DND-41 (cell line): ENCODE measurements around the gene MAD2L1BP.

ENCODE experiments used
- ATAC-seq: fragments of 200-7000 bp; cut with Tn5 transposase; 3 replicates; pipeline ENCODE4 v1.9.1; 2021; ENCODE audit warnings: low read depth; ENCODE audit not compliant: insufficient read depth
- DNase-seq: peaks from one replicate; pipeline ENCODE4 v3.0.0-alpha.2; 2020
- H2AFZ ChIP-seq: 2 replicates; pipeline ENCODE4 v1.6.0; 2012; ENCODE audit warnings: low read depth, low read length
- H3K27ac ChIP-seq: 2 replicates; pipeline ENCODE4 v1.5.1; 2012; ENCODE audit warnings: low read length, inconsistent platforms
- H3K27me3 ChIP-seq: fragments of 200-600 bp; sonication (generic); 2 replicates; pipeline ENCODE4 v1.6.0; 2012; ENCODE audit warnings: low read length, mild to moderate bottlenecking, inconsistent platforms; ENCODE audit not compliant: insufficient read depth, poor library complexity
- H3K36me3 ChIP-seq: 2 replicates; pipeline ENCODE4 v1.5.1; 2012; ENCODE audit warnings: low read length, inconsistent platforms; ENCODE audit not compliant: insufficient read depth
- H3K4me1 ChIP-seq: 2 replicates; pipeline ENCODE4 v1.5.1; 2012; ENCODE audit warnings: mild to moderate bottlenecking, low read length; ENCODE audit not compliant: insufficient read depth
- H3K4me2 ChIP-seq: 2 replicates; pipeline ENCODE4 v1.6.0; 2012; ENCODE audit warnings: mild to moderate bottlenecking, moderate library complexity, low read length, inconsistent platforms; ENCODE audit not compliant: insufficient read depth
- H3K4me3 ChIP-seq, 2 experiments: fragments of 200-600 bp in 1 of 2; shearing (Covaris generic) in 1 of 2; 2 replicates each; pipeline ENCODE4 v1.5.1; 2012 to 2016; ENCODE audit warnings: inconsistent platforms in 2 of 2, low read length in 2 of 2, mild to moderate bottlenecking in 2 of 2, low read depth in 1 of 2, moderate library complexity in 1 of 2
- H3K79me2 ChIP-seq: 2 replicates; pipeline ENCODE4 v1.6.0; 2012; ENCODE audit warnings: low read length, inconsistent platforms; ENCODE audit not compliant: insufficient read depth
- H3K9ac ChIP-seq: 2 replicates; pipeline ENCODE4 v1.6.0; 2012; ENCODE audit warnings: low read depth, mild to moderate bottlenecking, inconsistent platforms, low read length, moderate library complexity
- H3K9me3 ChIP-seq: 2 replicates; pipeline ENCODE4 v1.5.1; 2012; ENCODE audit warnings: low read length, moderate library complexity, mild to moderate bottlenecking, inconsistent platforms; ENCODE audit not compliant: insufficient read depth, severe bottlenecking
- H4K20me1 ChIP-seq: 2 replicates; pipeline ENCODE4 v1.6.0; 2012; ENCODE audit warnings: low read length; ENCODE audit not compliant: insufficient read depth
- EZH2 ChIP-seq: IDR thresholded peaks from 3 replicates; pipeline ENCODE4 v1.6.1; 2012; ENCODE audit warnings: borderline replicate concordance, low read depth, mild to moderate bottlenecking, moderate library complexity, low read length, inconsistent platforms; ENCODE audit not compliant: severe bottlenecking
- TF ChIP-seq, protein P1 (sequence below): IDR thresholded peaks from 2 replicates; pipeline ENCODE4 v1.5.1; 2012; ENCODE audit warnings: borderline replicate concordance, low read length, moderate library complexity, mild to moderate bottlenecking; ENCODE audit not compliant: poor library complexity, severe bottlenecking; ENCODE audit errors: extremely low read depth

The MAD2L1BP gene

DNA sequence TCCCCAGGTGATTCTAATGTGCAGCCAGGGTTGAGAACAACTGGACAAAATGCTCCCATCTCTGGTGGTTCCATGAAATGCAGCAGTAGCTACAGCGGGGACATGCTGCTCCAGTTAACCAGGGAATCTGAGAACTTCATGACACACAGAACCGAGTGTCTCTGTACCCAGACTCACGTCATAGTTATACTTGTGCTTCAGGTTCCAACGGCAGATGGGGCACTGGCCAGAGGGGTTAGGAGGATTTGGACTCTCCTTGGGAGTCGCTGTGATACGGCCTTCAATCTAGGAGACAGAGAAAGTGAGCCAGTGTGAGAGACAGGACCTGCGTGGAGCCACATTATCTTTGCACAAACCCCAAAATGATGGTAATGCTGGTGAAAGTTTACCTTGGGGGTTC lies 42.7 kb downstream of the MAD2L1BP start:
- Histone ChIP-seq H3K4me1 (no peaks in the 10 kb centered on the region), H3K9ac (no peak overlapping the region), H3K36me3 (peaks cover 89% of the 10 kb centered on the region), H3K4me3 (no peak overlapping the region), H3K4me2 (no peak overlapping the region), H3K27me3 (no peaks in the 10 kb centered on the region), H3K9me3 (no peaks in the 10 kb centered on the region), H4K20me1 (peaks cover 37% of the 10 kb centered on the region; the same call in 1 of the 2 replicates), H3K79me2 (peaks cover 27% of the 10 kb centered on the region), H3K27ac (no peak overlapping the region), H2AFZ (no peak overlapping the region)
- TF ChIP-seq, protein P1, sequence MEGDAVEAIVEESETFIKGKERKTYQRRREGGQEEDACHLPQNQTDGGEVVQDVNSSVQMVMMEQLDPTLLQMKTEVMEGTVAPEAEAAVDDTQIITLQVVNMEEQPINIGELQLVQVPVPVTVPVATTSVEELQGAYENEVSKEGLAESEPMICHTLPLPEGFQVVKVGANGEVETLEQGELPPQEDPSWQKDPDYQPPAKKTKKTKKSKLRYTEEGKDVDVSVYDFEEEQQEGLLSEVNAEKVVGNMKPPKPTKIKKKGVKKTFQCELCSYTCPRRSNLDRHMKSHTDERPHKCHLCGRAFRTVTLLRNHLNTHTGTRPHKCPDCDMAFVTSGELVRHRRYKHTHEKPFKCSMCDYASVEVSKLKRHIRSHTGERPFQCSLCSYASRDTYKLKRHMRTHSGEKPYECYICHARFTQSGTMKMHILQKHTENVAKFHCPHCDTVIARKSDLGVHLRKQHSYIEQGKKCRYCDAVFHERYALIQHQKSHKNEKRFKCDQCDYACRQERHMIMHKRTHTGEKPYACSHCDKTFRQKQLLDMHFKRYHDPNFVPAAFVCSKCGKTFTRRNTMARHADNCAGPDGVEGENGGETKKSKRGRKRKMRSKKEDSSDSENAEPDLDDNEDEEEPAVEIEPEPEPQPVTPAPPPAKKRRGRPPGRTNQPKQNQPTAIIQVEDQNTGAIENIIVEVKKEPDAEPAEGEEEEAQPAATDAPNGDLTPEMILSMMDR: no peak
- TF ChIP-seq EZH2: no peak
- ATAC-seq: no peak
- DNase-seq: no peak

DNA sequence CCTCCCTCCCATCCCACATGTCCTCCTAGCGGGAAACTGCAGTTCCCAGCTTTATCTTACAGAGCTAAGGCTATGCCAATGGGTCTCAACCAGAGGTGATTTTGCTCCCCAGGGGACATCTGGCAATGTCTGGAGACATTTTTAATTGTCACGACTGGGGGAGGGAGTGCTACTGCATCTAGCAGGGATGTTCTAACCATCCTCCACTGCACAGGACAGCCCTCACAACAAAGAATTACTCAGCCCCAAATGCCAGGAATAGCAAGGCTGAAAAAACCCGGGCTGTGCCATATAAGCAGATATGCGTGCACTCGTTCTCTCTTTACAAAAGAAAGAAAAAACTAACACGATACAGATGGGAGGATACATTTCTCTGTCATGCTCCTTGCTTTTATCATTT lies 43.4 kb downstream of the MAD2L1BP start:
- DNase-seq: no peak
- Histone ChIP-seq H3K27ac (no peak overlapping the region), H3K4me3 (no peak overlapping the region), H2AFZ (no peak overlapping the region), H3K4me1 (no peaks in the 10 kb centered on the region), H3K79me2 (peaks cover 35% of the 10 kb centered on the region), H4K20me1 (peaks cover 44% of the 10 kb centered on the region; the same call in 1 of the 2 replicates), H3K9ac (no peak overlapping the region), H3K27me3 (no peaks in the 10 kb centered on the region), H3K36me3 (peaks cover 82% of the 10 kb centered on the region), H3K4me2 (no peak overlapping the region), H3K9me3 (no peaks in the 10 kb centered on the region)
- ATAC-seq: no peak
- TF ChIP-seq, protein P1: no peak
- no peak for TF ChIP-seq EZH2

GRCh38 chr6:43680308-43681200 lies 44.9 kb downstream of the MAD2L1BP start:
- ATAC-seq (no peak), DNase-seq (no peak)
- Histone ChIP-seq H2AFZ (no peak overlapping the region), H3K9ac (no peak overlapping the region), H3K79me2 (peaks cover 50% of the 10 kb centered on the region), H3K27me3 (no peaks in the 10 kb centered on the region), H3K9me3 (no peaks in the 10 kb centered on the region), H3K4me3 (no peak overlapping the region), H3K4me2 (no peak overlapping the region), H3K4me1 (peaks cover 7% of the 10 kb centered on the region; the same call in 1 of the 2 replicates), H3K27ac (no peak overlapping the region), H3K36me3 (peaks cover 67% of the 10 kb centered on the region), H4K20me1 (peaks cover 49% of the 10 kb centered on the region; the same call in 1 of the 2 replicates)
- TF ChIP-seq EZH2: no peak
- TF ChIP-seq, protein P1: no peak
